NOMO-1 treated with dmso at 0.1 percent for 144 hours (cell line): ENCODE results near the gene COL4A1.
A peak's percentile ranks its signal among the peaks of the same experiment; 100 is the strongest.

Experiments
- DNase-seq: peaks from one replicate; lab custom pipeline; 2025; ENCODE audit not compliant: unreplicated experiment; lab: John Stamatoyannopoulos, UW

COL4A1 gene

DNA sequence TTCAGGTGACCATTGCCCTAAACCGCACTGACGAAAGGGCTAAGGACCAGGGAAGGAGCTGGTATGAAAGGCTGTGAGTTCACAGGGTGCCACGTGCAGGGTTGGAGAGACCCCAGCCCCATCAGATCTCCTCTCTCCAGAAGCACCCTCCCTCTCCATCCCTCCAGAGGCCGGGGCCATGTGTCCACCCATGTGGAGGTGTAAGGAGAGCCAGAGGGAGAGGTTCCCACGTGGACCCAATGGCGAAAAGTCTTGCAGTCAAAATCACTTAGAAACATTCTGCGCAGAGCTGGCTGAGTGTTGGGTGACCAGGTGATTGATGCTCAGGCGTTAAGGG lies 168.3 kb downstream of the COL4A1 start:
- no peak for DNase-seq

DNA sequence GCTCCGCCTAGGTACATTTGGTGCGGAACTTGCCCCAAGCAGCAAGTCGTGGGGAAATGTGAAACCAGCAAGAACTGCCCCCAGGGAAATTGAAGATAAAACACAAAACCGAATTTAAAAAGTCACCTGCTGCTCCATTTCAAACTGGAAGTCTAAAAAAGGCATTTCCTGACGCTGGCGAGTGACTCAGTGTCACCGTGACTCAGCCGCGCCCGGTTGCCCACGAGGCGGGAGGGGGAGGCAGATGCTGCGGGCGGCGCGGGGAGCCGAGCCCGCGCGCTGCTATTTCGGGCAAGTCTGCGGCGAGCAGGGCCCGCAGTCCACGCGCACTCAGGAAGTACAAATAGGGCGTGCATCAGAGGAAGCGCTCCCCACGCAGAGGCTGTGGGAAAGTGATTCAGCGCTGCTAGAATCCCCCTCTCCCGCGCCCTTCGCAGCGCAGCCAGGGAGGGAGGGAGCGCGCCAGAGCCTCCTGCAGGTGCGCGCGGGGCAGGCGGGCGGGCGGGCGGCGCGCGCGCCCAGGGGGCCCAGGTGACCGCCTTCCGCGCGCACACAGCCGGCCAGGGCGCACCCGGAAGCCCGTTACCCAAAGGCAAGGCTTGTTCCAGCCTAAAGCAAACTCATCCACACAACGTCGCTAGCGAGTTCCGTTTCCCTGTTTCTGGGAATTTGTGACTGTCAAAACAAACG lies 168.8 kb downstream of the COL4A1 start:
- peak; percentile 95 for DNase-seq

DNA sequence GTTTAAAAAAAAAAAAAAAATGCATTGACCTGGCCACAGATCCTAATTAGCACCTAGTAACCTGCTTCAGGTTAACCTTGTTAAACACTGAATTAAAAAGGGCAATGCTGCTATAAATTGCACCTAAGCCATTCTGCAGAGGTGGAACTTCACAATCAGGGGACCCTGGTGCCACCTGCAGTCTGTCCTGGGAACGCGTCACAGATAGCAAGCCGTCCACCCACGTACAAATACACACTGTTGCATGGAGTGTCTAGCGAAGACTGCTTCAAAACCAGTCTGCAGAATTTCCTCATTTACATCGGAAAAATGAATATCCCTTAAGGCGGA lies 169.3 kb downstream of the COL4A1 start:
- DNase-seq, result peak; percentile 95

- DNase-seq, result no peak
Observed at GRCh38 chr13:110136660-110137585, 170.0 kb downstream of the COL4A1 start.

DNA sequence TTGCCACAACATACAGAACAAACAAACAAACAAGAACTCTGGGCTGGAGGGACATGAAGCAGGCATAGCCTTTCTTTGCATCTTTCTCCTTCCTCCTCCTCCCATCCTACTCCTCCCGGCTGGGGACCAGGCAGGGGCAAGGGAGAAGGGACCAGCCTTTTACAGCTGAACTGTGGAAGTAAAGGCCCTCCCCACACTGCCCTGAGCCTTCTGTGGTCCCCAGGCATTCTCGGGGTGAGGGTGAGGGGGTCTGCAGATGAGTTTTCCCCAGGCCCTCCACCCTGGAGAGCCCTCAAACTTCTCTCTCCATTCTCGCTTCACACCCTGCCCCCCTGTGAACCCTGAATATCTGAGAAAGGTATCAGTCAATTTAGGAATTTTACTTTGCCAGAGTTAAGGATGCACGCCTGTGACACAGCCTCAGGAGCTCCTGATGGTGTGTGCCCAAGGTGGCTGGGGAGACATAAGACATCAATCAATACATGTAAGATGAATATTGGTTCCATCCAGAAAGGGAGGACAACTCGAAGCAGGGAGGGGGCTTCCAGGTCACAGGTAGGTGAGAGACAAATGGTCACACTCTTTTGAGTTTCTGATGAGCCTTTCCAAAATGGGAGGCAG lies 170.9 kb downstream of the COL4A1 start:
- no peak for DNase-seq

DNA sequence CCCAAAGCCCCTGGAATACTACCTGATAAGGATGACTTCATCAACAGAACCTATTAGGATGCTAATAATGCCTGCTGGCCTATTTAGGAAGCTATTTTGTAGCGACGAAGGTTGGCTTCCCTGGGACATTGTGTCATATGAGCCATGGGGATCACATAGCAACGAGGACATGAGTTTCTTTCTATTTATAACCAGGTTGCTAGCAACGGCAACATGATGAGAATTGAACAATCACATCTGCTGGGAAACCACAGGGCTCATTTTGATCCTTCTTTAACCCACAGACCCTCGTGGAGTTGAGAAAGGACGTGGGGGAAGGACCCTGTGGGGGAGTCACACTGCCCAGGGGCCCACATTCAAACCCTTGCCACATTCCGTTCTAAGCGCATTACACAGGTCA lies 172.2 kb downstream of the COL4A1 start:
- no peak for DNase-seq

- DNase-seq, result no peak
Observed at GRCh38 chr13:110133425-110134235, 173.3 kb downstream of the COL4A1 start.

GRCh38 chr13:110132225-110132982 lies 174.6 kb downstream of the COL4A1 start:
- DNase-seq, result no peak

DNA sequence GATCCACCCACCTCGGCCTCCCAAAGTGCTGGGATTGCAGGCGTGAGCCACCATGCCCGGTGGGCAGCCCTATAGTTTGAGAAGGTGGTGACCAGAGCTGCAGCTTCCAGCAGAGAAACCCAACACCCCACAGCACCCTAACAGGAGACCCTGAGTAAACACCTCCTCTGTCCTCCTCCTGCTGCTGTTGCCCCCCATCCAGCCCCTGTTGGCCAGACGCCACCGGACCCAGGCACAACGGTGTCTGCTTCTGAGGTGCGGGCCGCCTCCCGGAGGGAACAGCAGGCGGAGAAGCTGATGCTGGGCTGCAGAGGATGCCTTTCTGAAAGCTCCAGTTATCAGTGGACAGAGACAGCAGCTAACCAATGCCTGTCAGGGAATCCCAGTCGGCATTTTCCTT lies 175.5 kb downstream of the COL4A1 start:
- no peak for DNase-seq

DNA sequence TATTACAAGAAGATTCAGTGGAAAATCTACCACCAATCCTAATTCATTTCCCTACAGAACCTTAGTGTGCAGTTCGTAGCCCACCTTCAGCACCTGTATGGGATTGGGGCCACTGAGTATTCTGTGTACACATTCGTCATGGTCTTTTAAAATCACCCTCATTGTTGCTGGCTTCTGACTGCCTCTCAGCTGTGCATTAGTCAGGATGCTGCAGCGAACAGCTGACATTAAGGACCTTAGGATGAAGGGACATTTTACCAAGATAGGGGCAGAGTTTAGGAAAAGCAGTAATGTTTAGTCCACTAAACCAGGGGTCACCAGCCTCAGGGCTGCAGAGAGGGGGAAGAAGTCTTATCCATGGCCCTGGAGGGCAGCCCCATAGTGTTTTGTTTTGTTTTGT lies 176.5 kb downstream of the COL4A1 start:
- DNase-seq, result no peak

DNA sequence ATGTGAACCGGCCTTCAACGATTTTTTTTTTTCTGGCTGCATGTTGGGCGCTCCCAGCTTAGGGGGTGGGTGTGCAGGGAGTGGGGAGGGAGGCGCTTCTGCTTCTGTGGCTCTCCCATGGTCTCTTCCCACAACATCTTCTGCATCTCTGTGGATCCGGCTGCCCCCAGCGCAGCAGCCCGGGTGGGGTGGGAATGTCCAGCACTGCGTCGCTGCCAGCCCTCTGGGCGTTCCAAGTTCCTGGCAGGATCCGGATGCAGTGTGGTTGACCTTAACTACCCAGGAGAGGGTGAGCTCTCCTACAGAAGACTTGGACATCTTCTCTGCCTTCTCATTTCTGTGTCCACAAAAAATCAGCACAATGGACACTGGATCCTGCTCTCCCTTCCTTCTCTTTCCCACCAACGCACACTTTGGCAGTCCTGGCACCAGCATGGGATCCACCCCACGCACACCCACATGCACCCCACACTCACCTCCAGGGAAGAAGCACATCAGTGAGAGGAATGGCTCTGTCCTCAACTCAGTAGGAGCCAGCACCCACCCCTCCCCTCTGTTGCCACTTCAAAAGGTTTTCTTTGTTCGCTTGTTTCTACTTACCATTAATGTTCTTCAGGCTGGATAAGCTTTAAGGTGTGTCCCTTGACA lies 177.3 kb downstream of the COL4A1 start:
- no peak for DNase-seq

- no peak for DNase-seq
Observed at GRCh38 chr13:110129076-110129475, 177.9 kb downstream of the COL4A1 start.

GRCh38 chr13:110128546-110128945 lies 178.4 kb downstream of the COL4A1 start:
- no peak for DNase-seq

GRCh38 chr13:110127986-110128511 lies 178.9 kb downstream of the COL4A1 start:
- no peak for DNase-seq

- no peak for DNase-seq
Observed at GRCh38 chr13:110126391-110126961, 180.5 kb downstream of the COL4A1 start.

DNA sequence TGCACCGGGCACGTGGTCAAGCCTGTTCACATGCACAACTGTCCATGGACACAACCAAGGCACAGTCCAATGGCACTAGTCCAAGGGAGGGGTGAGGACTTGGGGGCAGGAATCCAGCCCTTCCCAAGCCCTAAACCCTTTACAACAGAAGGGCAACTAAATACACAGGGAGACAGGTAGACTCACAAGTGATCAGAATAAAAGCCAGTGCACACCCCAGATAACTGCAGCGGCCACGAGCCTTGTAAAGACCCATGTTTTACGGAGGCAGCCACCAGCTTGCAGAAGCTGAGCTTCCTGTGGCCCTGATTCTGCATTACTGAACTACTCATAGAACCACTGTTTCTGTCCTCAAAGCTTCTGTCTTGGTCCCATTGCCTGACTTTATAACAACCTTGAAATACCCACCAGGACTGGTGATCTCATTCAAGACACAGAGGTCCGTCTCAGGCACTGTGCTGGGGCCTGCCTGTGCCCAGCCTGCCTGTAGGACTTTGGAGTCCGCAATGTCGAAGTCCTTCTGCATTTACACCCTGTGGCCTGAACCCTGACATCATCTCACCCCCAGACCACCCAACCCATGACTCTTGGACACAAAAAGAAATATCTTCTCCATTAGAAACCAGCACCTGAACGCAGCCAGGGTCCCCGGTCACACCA lies 181.2 kb downstream of the COL4A1 start:
- no peak for DNase-seq

DNA sequence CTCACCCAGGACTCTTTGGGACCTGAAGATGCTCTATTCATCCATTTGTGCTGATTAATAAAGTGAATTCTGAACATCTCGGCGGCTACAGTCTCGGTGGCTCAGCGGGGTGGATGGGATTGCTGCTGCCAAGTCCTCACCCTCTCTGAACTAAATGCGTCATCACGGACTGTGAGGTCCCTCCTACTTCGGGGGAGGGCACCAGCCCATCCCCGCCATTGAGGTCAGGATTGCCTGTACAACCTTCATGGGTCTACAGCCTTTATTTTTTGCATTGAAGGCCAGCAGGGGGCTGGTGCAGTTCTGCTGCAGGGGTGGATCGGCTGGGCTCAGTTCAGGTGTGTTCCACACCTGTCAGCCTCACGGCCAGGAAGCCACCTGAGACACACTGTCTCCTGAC lies 181.8 kb downstream of the COL4A1 start:
- DNase-seq, result no peak

DNA sequence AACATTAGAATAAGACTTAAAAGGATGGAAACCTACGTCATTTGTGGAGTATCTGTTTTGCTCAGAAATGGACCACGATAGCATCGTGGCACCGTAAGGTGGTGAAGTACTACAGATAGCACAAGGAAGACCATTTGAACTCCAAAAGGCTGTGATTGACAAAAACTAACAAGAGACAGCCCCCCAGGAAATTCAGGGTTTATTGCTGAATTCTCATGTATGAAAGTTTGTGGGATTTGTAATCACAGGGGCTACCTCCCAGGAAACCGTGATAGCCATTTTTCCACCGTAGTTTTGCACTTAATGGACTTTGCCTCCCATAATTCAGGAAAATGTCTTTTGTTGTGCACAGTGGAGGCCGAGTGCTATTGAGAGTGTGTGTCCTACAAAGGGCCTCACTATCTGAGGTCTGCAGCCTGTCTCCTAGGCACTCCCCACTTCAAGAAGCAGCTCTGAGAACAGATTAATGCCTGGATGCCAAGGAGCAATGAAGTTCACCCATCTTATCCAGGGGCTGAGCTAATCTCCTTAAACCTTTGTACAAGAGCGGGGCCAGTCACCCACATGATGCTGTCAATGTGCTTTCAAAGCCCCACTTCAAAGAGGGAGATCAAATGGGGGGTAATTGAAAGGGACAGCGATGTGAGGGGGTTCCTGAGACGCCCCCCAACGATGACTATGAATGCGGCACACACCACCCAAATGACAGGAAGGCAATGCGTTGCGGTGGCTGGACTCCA lies 182.6 kb downstream of the COL4A1 start:
- no peak for DNase-seq
